NCI-H2227 (cell line): ENCODE data around the gene SSU72.

Source experiments
- DNase-seq: peaks from one replicate; lab custom pipeline; 2025; ENCODE audit not compliant: unreplicated experiment; lab: John Stamatoyannopoulos, UW

Gene SSU72

GRCh38 chr1:1574721-1575537, at the start of gene SSU72:
SSU72 (minus strand) TSS chr1:1574863; CDS start chr1:1574557, 306 bp downstream.
- DNase-seq, result peak; percentile 97

- DNase-seq, result no peak
These were observed 49.2 kb upstream of the SSU72 start for GRCh38 chr1:1623631-1624442.

- no peak for DNase-seq
These were observed 48.5 kb upstream of the SSU72 start for GRCh38 chr1:1623181-1623630.

- no peak for DNase-seq
These were observed 48.1 kb upstream of the SSU72 start for GRCh38 chr1:1622788-1623094.

- no peak for DNase-seq
These were observed 47.5 kb upstream of the SSU72 start for GRCh38 chr1:1622010-1622787.

GRCh38 chr1:1621173-1622009, 46.7 kb upstream of the SSU72 start:
- no peak for DNase-seq

GRCh38 chr1:1620433-1621139, 45.9 kb upstream of the SSU72 start:
- DNase-seq, result no peak

GRCh38 chr1:1619917-1620361, 45.3 kb upstream of the SSU72 start:
- DNase-seq, result no peak

- no peak for DNase-seq
These were observed 43.9 kb upstream of the SSU72 start for GRCh38 chr1:1618396-1619068.

GRCh38 chr1:1617925-1618324, 43.3 kb upstream of the SSU72 start:
- no peak for DNase-seq

- DNase-seq, result no peak
These were observed 42.9 kb upstream of the SSU72 start for GRCh38 chr1:1617516-1617915.

- DNase-seq, result no peak
These were observed 42.2 kb upstream of the SSU72 start for GRCh38 chr1:1616838-1617237.

GRCh38 chr1:1616045-1616790, 41.6 kb upstream of the SSU72 start:
- peak; percentile 64 for DNase-seq

- DNase-seq, result peak; percentile 99
These were observed 40.8 kb upstream of the SSU72 start, which contains the start of gene MIB2 for GRCh38 chr1:1615256-1616044. MIB2 (plus strand) TSS chr1:1615500; CDS start chr1:1623453, 7,953 bp downstream.

GRCh38 chr1:1614954-1615255, 40.2 kb upstream of the SSU72 start:
- DNase-seq, result no peak

- peak; percentile 50 for DNase-seq
These were observed 39.7 kb upstream of the SSU72 start for GRCh38 chr1:1614204-1614953.

- no peak for DNase-seq
These were observed 38.9 kb upstream of the SSU72 start for GRCh38 chr1:1613509-1614082.
